ENCODE data around the gene CLDN24.

- TF ChIP-seq MYC (IDR thresholded peaks at IDR 0.05; ENCODE audit: borderline replicate concordance, low read length) (no peak), SMC3 (IDR thresholded peaks at IDR 0.05) (no peak), CTCF (IDR thresholded peaks at IDR 0.05) (no peak), MAZ (IDR thresholded peaks at IDR 0.05; ENCODE audit: borderline replicate concordance, low read depth, low read length) (no peak), JUN (IDR thresholded peaks at IDR 0.05) (no peak)
- TF ChIP-seq, protein P1, sequence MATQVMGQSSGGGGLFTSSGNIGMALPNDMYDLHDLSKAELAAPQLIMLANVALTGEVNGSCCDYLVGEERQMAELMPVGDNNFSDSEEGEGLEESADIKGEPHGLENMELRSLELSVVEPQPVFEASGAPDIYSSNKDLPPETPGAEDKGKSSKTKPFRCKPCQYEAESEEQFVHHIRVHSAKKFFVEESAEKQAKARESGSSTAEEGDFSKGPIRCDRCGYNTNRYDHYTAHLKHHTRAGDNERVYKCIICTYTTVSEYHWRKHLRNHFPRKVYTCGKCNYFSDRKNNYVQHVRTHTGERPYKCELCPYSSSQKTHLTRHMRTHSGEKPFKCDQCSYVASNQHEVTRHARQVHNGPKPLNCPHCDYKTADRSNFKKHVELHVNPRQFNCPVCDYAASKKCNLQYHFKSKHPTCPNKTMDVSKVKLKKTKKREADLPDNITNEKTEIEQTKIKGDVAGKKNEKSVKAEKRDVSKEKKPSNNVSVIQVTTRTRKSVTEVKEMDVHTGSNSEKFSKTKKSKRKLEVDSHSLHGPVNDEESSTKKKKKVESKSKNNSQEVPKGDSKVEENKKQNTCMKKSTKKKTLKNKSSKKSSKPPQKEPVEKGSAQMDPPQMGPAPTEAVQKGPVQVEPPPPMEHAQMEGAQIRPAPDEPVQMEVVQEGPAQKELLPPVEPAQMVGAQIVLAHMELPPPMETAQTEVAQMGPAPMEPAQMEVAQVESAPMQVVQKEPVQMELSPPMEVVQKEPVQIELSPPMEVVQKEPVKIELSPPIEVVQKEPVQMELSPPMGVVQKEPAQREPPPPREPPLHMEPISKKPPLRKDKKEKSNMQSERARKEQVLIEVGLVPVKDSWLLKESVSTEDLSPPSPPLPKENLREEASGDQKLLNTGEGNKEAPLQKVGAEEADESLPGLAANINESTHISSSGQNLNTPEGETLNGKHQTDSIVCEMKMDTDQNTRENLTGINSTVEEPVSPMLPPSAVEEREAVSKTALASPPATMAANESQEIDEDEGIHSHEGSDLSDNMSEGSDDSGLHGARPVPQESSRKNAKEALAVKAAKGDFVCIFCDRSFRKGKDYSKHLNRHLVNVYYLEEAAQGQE (IDR thresholded peaks at IDR 0.05) = no peak
Observed at GRCh38 chr4:183320211-183321059, 1.8 kb downstream of the CLDN24 start, which contains the start of gene CLDN22.
